ENCODE measurements around the gene HMCN1. TPM values are rescaled to one million over a fixed set of nuclear protein-coding genes. Genes with fewer than 3 reads are reported as not detected.

Gene HMCN1
- total RNA-seq, 1 donor from 2014 or later = 80.0 TPM

GRCh38 chr1:186214791-186215190, 480.6 kb downstream of the HMCN1 start:
- H3K4me3 Mint-ChIP-seq (ENCODE audit: unreplicated experiment) = no peak overlapping the region
- H3K9me3 Mint-ChIP-seq (ENCODE audit: low read depth) = no peaks in the 10 kb centered on the region
- no peaks in the 10 kb centered on the region for H3K36me3 Mint-ChIP-seq (ENCODE audit: low read depth)
- peaks cover 17% of the 10 kb centered on the region for H3K4me1 Mint-ChIP-seq (ENCODE audit: low read depth)
- no peaks in the 10 kb centered on the region for H3K27me3 Mint-ChIP-seq (ENCODE audit: low read depth)
- no peak for DNase-seq (ENCODE audit: low spot score)
- no peak for TF ChIP-seq CTCF (IDR thresholded peaks at IDR 0.05)
- H3K27ac Mint-ChIP-seq (ENCODE audit: unreplicated experiment) = no peak overlapping the region

- no peak overlapping the region for H3K4me3 Mint-ChIP-seq (ENCODE audit: unreplicated experiment)
- H3K4me1 Mint-ChIP-seq (ENCODE audit: low read depth) = peaks cover 24% of the 10 kb centered on the region
- H3K36me3 Mint-ChIP-seq (ENCODE audit: low read depth) = no peaks in the 10 kb centered on the region
- no peak for TF ChIP-seq CTCF (IDR thresholded peaks at IDR 0.05)
- no peaks in the 10 kb centered on the region for H3K27me3 Mint-ChIP-seq (ENCODE audit: low read depth)
- no peak for DNase-seq (ENCODE audit: low spot score)
- no peaks in the 10 kb centered on the region for H3K9me3 Mint-ChIP-seq (ENCODE audit: low read depth)
- no peak overlapping the region for H3K27ac Mint-ChIP-seq (ENCODE audit: unreplicated experiment)
Observed at GRCh38 chr1:186215636-186216035, 481.4 kb downstream of the HMCN1 start.

- no peak overlapping the region for H3K27ac Mint-ChIP-seq (ENCODE audit: unreplicated experiment)
- H3K4me1 Mint-ChIP-seq (ENCODE audit: low read depth) = peaks cover 16% of the 10 kb centered on the region
- no peaks in the 10 kb centered on the region for H3K27me3 Mint-ChIP-seq (ENCODE audit: low read depth)
- DNase-seq (ENCODE audit: low spot score) = no peak
- H3K9me3 Mint-ChIP-seq (ENCODE audit: low read depth) = no peaks in the 10 kb centered on the region
- no peak overlapping the region for H3K4me3 Mint-ChIP-seq (ENCODE audit: unreplicated experiment)
- no peak for TF ChIP-seq CTCF (IDR thresholded peaks at IDR 0.05)
- H3K36me3 Mint-ChIP-seq (ENCODE audit: low read depth) = no peaks in the 10 kb centered on the region
Observed at GRCh38 chr1:186218654-186219352, 484.6 kb downstream of the HMCN1 start.

- Mint-ChIP-seq H3K27ac (ENCODE audit: unreplicated experiment) (no peak overlapping the region), H3K27me3 (ENCODE audit: low read depth) (no peaks in the 10 kb centered on the region), H3K9me3 (ENCODE audit: low read depth) (no peaks in the 10 kb centered on the region), H3K4me1 (ENCODE audit: low read depth) (peaks cover 16% of the 10 kb centered on the region), H3K4me3 (ENCODE audit: unreplicated experiment) (no peak overlapping the region), H3K36me3 (ENCODE audit: low read depth) (no peaks in the 10 kb centered on the region)
- DNase-seq (ENCODE audit: low spot score) = no peak
- TF ChIP-seq CTCF (IDR thresholded peaks at IDR 0.05) = no peak
Observed at GRCh38 chr1:186220067-186220466, 485.9 kb downstream of the HMCN1 start.

GRCh38 chr1:186220911-186221310, 486.7 kb downstream of the HMCN1 start:
- Mint-ChIP-seq H3K4me3 (ENCODE audit: unreplicated experiment) (no peak overlapping the region), H3K27me3 (ENCODE audit: low read depth) (no peaks in the 10 kb centered on the region), H3K9me3 (ENCODE audit: low read depth) (no peaks in the 10 kb centered on the region), H3K4me1 (ENCODE audit: low read depth) (peaks cover 16% of the 10 kb centered on the region), H3K36me3 (ENCODE audit: low read depth) (no peaks in the 10 kb centered on the region), H3K27ac (ENCODE audit: unreplicated experiment) (no peak overlapping the region)
- TF ChIP-seq CTCF (IDR thresholded peaks at IDR 0.05) = no peak
- no peak for DNase-seq (ENCODE audit: low spot score)

Measured in chondrocyte (in vitro differentiated cells).